GM21529 (cell line): ENCODE results near the gene IQGAP1.

ENCODE experiments used
- ATAC-seq: cut with Tn5 transposase; IDR thresholded peaks from one replicate; pipeline ENCODE4 v1.9.1; 2021; ENCODE audit not compliant: unreplicated experiment

Gene IQGAP1

DNA sequence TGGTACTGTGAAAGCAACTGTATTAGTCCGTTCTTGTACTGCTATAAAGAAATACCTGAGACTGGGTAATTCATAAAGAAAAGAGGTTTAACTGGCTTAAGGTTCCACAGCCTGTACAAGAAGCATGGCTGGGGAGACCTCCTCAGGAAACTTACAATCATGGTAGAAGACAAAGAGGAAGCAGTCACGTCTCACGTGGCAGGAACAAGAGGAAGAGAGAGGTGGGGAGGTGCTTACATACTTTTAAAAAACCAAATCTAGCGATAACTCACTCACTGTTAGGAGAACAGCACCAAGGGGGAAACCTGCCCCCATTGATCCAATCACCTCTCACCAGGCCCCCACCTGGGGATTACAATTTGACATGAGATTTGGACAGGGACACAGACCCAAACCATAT is 48.9 kb downstream of the IQGAP1 start:
- no peak for ATAC-seq

- no peak for ATAC-seq
Observed at GRCh38 chr15:90437516-90437915, 49.5 kb downstream of the IQGAP1 start.

DNA sequence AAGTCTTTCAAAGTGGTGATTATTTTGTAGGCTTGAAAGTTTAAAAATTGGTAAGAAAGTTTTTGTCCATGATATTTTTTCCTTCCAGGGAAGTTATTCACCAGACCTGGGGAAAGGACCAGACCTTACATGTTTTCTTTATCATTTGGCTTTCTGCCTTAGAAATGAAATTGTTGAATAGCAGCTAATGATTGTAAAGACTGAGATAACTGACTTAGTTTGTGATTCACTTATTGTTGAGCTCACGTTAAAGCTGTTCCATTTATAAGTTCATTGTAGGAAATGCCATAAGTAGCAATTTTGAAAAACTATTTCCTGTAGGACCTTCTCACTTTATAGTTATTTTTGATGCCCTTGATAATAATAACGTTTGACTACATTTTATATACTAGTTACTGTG is 51.9 kb downstream of the IQGAP1 start:
- ATAC-seq = no peak

DNA sequence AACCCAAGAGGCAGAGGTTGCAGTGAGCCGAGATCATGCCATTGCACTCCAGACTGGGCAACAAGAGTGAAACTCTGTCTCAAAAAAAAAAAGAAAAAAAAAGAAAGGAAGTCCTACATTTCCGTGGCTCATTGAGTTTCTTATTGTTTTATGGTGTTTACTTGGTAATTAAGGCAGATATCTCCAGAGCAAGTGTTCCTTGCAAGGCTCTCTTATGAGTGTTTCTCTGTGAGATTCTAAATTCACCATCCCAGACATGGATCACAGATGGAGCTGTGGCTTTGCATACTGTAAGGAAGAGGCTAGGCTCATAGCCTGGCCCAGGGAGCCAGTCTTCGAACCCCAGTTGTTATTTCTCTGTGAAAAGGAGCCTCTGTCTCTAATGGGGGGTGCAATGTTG is 53.0 kb downstream of the IQGAP1 start:
- ATAC-seq = no peak

DNA sequence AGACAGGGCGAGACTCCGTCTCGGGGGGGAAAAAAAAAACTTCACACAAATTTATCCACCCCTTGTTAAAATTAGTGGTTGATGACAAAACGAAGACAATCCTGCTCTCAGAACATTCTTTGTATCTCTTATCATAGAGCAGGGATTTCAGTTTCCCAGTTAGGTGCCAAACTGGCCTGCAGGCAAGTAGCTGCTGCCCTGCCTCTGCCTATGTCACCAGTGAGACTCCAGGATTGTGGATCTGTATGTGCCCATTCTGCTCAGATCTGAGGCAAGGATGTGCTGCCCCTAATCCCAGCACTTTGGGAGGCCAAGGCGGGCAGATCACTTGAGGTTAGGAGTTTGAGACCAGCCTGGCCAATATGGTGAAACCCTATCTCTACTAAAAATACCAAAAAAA is 54.4 kb downstream of the IQGAP1 start:
- ATAC-seq = no peak

DNA sequence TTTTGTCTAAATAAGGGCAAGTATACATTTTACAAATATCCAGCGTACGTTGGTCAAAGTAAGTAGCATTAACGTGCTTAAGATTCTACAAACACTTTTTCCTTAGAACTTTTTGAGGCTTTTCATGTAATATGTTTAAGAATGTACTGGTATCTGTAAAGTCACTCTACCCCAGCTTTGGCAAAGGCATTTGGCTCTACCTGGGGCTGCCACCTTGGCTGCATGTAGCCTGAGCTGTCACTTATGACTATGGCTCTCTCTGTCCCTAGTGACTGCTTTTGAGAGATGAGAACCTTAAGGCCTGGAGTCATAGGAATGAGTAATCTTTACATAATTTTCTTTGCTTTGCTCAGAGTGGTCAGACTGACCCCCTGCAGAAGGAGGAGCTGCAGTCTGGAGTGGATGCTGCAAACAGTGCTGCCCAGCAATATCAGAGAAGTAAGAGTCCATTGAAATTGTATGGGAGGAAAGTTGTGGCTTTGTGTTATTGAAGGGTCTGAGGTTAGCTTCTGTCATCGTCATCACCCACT is 61.2 kb downstream of the IQGAP1 start:
- no peak for ATAC-seq

DNA sequence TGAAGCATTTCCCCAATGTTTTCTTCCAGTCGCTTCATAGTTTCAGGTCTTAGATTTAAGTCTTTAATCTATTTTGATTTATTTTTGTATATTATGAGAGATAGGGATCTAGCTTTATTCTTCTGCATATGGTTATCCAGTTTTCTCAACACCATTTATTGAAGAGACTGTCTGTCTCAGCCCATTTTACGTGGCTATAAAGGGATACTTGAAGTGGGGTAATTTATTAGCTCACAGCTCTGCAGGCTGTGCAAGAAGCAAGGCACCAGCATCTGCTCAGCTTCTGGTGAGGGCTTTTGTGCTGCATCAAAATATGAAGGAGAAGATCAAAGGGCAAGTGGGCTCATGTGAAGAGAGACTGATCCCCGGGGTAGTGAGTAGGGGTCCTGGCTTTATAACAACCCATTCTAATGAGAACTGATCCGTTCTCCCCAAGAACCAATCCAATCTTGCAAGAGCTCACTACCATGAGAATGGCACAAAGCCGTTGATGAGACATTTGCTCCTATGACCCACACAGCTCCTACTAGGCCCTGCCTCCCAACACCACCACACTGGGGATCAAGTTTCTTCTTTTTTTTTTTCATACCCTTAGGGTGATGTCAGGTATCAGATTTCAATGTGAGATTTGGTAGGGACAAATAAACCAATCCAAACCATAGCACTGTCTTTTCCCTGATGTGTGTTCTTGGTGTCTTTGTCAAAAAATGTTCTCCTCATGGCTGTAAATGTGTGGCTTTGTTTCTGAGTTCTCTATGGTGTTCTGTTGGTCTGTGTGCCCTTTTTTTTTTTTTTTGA is 63.2 kb downstream of the IQGAP1 start:
- no peak for ATAC-seq

- ATAC-seq = no peak
Observed at GRCh38 chr15:90456236-90456635, 68.2 kb downstream of the IQGAP1 start.

DNA sequence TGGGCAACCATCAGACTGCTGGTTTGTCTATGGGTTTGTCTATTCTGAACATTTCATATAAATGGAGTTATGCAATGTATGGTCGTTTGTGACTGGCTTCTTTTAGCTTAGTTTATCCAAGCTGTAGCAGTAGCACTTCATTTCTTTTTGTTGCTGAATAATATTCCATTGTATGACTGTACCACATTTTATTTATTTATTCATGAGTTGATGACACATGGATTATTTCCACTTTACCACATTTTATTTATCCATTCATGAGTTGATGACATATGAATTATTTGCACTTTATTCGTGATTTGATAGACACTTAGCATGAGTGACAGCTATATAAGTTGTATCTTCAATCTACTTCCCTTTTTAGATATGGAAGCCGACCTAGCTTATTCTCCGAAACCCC is 70.0 kb downstream of the IQGAP1 start:
- no peak for ATAC-seq

DNA sequence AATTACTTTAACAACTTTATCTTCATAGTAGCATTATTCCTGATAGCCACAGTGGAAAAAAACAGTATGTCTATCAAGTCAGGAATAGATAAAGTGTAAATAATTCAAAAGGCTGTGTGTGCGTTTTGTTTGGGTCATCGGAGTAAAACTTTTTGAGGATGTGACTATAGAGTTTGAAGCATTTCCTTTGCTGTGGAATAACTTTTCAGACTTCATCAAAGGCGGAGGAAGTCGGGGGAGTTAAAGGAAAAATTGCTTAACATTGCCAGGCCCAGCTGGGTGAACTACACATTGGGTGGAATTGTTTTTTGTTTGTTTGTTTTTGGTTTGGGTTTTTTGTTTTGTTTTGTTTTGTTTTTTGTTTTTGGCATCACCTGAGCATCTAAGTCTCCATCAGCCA is 71.3 kb downstream of the IQGAP1 start:
- no peak for ATAC-seq

DNA sequence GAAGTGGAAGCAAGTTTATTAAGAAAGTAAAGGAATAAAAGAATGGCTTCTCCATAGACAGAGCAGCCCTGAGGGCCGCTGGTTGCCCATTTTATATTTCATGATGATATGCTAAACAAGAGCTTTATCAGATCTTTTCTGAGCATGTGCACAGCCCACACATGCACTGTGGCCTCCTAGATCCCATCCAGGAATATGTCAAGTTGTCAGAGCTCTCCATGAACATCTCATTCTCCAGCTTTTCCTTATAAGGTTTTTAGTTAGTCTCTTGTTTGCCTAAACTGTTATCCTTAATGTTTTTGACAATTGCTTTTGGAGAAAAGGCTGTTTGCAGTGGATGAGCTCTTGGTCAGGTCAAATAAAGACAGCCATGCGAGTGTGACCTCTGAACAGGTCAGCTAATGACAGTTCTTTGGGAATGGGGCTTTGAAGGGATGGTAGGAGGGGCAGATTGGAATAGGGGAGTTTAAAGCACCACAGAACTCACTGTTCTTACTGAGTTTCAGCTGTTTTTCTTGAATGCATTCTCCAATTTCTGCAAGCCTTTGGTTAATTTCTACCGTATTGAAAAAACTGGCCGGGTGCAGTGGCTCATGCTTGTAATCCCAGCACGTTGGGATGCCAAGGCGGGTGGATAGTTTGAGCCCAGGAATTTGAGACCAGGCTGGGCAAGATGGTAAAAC is 72.2 kb downstream of the IQGAP1 start:
- no peak for ATAC-seq

DNA sequence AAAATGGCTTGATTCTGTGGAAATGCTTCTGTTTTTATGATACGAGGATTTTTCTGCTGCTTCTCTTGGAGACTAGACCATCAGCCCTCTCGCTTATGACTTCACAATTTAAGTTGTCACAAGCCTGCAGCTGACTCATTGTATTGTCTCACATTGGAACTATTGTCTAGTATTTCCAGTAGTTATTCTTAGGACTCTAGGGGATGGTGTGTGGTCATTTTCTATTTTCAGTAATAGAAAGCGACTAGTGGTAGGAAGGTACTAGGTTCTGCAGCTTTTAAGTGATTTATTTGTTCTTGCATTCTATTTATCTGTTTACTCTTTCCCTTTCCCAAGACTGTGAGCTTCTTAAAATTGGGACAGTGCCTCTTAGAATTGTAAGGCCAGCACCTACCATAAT is 75.3 kb downstream of the IQGAP1 start:
- peak; percentile 40 for ATAC-seq

- ATAC-seq = no peak
Observed at GRCh38 chr15:90465140-90465929, 77.3 kb downstream of the IQGAP1 start.

DNA sequence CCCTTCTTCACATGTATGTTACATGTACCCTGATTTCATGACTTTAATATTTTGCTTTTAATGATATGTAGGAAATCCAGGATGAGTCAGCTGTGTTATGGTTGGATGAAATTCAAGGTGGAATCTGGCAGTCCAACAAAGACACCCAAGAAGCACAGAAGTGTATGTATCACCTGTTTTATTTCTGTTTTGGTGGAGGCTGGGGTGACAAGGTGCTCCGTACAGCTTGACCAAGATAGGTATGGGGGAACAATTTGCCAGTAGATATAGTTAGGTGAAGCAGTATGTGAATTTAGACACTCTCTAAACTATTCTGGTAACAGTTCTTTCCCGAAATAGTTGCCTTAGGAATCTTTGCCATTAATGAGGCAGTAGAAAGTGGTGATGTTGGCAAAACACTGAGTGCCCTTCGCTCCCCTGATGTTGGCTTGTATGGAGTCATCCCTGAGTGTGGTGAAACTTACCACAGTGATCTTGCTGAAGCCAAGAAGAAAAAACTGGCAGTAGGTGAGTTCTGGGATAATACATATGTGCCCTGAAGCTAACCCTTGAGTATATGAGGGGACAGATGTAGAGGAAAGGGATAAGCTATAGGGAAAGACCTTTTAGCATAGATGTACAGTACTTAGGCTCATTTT is 78.0 kb downstream of the IQGAP1 start:
- ATAC-seq = no peak

DNA sequence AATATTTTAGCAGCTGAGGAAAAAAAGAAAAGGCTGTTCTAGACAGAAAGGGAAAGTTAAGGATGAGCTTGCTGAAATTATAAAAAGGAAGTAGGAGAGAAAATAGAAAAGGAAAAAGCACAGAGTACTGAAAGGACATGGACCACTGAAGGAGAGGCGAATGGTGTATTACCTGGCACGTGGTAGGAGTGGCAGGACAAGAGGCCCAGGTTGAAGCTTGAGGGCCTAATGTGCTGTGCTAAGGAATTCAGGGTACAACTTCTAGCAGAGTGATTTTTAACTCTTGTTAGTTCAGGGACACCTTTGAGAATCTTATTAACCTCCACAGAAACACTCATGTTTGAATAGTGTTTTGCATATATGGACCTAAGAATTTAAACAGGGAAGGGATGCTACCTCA is 81.7 kb downstream of the IQGAP1 start:
- no peak for ATAC-seq

DNA sequence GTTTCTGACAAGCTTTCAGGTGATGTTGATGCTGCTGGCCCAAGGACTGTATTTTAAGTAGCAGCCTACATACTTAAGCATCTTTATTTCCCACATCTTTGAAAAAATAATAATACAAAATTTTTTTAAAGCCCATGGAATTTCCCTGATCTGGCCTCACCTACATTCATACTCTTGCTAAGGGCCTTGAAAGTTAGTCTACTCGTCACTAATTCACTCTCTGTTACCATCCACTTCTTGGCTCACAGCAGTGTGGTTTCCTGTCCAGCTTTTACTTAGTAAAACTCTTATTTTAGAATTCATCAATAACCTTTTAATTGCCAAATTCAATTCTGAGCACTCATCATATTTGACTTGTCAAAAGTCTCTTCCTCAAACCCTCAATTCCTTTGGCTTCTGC is 82.4 kb downstream of the IQGAP1 start:
- no peak for ATAC-seq

DNA sequence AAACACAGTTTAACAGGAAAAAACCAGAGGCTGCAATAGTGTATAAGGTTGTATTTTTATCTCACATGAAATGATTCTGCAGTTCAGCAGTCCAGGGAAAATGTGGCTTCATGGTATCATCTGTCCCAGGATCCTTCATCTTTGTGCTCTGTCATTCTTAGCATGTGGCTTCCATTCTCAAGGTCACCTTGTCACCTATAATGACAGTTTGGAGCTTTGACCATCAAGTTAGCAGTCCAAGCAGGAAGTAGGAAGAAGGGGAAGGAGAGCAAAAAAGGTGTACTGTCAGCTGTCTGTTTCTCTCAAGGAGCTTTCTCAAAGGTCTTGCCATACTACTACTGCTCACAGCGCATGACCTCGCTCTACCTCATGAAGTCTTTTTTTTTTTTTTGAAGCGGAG is 83.1 kb downstream of the IQGAP1 start:
- ATAC-seq = no peak

DNA sequence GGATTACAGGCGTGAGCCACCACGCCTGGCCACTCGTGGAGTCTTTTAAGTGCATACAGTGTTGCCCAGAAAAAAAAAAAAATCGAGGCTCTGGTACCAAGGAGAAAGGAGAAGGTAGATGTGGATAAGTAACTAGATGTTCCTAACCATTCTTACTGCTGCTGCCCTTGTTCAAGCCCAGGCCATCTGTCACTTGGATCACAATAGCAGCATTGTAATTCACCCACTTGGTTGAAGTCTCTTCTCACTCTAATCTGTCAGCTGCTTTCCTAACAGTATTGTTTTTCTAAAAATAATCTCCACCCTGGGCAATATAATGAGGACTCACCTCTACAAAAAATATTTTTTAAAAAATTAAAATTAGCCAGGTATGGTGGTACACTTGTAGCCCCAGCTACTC is 83.7 kb downstream of the IQGAP1 start:
- ATAC-seq = no peak

GRCh38 chr15:90478846-90479481 is 90.9 kb downstream of the IQGAP1 start:
- ATAC-seq = no peak

DNA sequence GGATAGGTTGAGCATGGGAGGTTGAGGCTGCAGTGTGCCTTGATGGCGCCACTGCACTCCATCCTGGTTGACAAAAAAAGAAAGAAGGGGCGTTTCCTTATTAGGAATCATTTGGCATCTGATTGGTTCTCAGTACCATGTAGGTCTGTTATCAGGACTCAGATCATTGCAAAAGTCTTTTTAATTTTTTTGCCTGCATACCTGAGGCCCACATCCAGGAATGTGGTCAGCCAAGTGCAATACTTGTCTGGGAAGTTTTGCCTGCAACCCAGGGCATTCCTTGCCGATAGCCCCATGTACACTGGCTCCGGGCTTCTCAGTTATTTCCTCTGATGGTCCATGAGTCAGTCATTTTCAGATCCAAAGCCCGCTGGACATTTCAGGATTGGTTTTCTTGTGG is 91.6 kb downstream of the IQGAP1 start:
- ATAC-seq = no peak

GRCh38 chr15:90481023-90481422 is 93.0 kb downstream of the IQGAP1 start:
- no peak for ATAC-seq
